NCI-H2227 treated with DMSO at 0.1 percent for 48 hours (cell line): ENCODE measurements around the gene RIN3.
A peak's percentile ranks its signal among the peaks of the same experiment; 100 is the strongest.

Experiments
- DNase-seq: peaks from one replicate; lab custom pipeline; 2025; lab: John Stamatoyannopoulos, UW

RIN3 gene

DNA sequence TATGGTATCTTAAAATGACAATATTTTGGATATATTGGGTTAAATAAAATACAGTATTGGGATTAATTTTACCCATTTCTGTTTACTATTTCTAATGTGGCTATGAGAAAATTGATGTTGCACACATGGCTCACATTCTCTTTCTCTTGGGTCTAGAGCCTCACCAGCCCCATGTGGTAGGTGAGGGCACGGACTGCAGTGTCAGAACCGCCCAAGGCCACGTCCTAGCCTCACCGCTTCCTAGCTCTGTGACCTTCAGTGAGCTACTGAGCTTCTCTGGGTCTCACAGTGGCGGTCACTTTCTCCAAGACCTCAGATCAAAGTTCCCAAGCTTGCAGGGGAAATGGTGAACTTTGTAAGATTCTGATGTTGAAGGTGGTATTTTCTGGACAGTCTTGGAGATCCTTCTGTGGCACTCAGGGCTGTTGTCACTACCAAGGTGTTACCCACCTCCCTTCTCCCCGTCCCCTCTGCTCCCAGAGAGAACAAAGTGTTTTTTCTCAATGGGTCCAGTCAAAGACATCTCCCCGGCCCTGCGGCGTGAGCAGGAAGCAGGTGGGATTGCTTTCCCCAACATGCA, 87.6 kb downstream of the RIN3 start:
- no peak for DNase-seq

DNA sequence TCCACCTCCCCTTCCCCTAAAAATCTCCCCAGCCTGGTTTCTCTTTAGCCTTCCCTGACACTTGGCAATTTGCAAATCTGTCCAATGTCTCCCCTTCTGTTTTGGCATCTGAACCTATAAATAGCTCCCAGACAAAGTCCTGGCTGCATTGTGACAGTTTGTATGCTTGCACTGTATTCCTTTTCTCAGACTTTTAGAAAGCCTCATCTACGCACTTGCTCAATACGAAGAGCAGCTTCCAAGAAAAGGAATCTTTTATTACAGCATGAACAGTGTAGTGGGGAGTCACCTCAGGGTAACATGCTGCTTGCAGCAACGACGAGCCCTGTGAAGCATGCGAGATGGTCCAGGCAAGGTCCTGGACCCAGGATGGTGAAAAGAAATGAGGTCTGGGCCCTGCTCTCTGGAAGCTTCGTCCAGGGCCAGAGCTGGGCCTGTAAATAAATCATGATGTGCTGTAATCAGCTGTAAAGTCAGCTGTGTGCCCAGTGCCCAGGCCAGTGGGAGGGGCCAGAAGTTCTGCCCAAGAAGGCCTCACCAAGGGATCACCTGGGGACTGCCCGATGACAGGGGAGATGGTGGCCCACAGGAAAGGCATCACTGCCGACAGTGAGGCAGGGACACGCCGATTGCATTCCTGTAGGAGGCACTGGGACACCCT, 88.3 kb downstream of the RIN3 start:
- DNase-seq: no peak

DNA sequence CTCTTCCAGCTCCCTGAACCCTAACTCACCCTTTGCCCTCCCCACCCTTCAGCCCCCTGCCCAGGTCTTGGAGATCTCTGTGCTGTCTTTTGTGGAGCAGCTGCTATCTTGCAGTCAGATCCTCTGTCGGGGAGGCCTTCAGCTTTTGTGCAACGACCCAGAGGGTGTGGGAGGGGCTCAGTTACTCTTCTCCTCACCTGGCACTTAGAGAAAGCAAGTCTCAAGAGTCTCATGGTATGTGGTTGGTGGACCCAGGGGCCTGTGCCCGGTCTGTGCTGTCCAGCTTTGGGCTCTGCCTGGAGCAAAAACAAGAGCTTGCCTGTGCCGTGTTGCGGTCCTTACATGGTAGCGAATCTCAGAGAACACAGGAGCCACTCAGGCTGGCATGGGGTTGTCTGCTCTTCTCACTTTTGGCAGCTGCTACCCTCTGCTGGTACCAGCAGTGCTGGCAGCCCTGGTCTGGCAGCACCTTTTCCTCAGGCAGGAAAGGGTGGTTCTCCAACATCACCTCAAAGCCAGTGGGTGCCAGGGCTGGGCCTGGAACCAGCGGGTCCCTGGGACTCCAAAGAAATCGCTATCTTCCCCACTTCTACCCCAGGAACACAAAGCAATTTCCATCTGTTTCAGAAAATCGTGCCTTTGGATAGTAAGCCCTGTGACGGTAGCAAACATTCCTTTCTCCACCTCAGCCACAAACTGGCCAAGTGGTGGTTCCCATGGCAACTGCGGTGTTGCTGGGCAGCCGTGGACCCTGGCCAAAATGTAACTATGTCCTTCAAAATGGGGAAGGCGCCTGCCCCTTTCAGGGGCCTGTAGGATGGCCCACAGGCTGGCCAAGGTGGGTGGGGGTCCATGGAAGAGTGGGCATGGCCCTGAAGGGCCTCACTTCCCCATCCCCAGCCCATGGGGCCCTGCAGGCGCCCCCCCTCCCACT, 90.0 kb downstream of the RIN3 start:
- DNase-seq: peak; percentile 7

DNA sequence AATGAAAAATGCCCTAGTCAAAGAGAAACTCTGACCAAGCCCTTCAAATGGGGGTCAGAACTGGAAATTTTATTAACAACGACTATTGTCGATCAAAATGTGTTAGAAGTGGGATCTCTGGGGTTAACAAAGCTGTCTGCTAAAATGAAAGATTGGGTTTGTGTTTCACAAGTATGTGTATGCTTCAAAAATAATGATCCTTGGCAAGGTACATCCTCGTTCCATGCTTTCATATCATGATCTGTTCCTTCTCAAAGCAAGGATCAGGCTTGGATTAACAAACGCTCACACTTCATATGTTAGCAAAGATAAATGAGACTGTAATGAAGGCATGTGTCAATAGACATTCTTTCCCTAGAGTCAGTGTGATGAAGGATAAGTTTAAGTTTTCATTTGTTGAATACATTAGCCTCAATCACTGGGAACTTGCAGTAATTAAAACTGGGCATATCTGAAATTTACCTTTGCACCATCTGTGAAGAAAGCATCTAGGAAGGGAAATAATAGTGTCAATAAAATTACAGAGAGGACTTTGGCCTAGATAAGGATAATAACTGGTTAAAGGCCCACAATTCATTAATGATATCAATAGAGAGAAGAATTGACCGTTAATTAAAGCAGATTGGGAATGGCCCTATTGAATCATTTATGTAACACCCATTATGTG, 91.8 kb downstream of the RIN3 start:
- no peak for DNase-seq

DNA sequence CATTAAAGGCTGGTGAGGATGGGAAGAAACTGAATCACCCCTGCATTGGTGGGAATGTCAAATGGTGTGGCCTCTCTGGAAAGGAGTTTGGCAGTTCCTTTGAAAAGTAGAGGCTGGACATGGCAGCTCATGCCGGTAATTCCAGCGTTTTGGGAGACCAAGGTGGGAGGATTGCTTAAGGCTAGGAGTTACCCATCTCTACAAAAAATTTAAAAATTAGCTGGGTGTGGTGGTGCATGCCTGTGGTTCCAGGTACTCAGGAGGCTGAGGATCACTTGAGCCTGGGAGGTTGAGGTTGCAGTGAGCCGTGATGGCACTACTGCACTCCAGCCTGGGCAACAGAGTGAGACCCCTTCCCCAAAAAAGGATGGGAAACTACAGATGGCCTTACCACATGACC, 93.7 kb downstream of the RIN3 start:
- DNase-seq: no peak

DNA sequence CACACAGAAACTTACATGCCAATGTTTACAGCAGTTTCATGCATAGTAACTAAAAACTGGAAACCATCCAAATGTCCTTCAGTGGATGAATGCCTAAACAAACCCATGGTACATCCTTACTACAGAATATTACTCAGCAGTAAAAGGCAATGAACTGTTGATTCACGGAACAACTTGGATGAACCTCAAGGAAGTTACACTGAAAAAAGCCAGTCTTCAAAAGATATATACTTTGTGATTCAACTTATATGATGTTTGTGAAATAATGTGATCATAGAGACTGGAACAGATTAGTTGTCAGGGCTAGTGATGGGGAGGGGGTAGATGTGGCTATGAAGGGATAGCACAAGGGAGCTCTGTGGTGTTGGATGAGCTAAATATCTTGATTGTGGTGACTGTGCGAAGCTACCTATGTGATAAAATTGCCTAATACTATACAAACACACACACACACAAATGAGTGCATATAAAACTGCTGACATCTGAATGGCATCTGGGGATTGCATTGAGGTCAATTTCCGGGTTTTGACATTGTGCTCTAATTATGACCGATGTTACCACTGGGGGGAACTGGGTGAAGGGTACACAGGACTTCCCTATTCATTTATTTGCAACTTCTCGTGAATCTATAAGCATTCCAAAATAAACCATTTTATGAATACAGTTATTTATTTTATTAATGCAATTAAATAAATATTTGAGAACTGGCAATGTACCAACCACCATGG, 94.3 kb downstream of the RIN3 start:
- no peak for DNase-seq

DNA sequence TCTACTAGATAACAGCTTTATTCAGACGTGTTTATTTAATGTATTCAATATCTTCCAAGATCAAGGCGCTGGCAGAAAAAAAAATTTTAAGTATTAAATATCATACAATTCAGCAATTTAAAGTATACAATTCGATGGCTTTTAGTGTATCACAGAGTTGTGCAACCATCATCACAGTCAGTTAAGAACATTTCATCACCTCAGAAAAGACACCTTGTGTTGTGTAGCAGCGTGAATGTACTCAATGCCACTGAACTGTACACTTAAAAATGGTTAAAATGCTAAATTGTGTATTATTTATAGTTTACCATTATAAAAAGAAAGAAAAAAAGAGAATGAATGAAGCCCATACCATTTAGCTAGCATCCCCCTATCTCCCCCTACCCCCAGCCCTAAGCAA, 96.4 kb downstream of the RIN3 start:
- no peak for DNase-seq

DNA sequence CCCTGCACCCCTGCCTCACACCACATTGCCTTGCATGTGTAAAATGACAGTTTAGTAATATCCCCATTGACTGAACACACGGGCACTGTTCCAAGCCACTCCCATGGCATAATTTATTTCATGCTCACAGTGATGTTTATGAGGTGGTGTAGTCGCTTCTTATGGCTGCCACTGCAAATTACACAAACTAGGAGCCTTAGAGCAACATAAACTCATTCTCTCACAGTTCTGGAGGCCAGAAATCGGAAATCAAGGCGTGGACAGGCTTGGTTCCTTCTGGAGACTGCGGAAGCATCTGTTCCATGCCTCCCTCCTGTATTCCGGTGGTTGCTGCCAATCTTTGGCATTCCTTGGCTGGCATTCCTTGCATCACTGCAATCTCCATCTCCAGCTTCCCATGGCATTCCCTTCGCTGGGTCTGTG, 97.3 kb downstream of the RIN3 start:
- no peak for DNase-seq

DNA sequence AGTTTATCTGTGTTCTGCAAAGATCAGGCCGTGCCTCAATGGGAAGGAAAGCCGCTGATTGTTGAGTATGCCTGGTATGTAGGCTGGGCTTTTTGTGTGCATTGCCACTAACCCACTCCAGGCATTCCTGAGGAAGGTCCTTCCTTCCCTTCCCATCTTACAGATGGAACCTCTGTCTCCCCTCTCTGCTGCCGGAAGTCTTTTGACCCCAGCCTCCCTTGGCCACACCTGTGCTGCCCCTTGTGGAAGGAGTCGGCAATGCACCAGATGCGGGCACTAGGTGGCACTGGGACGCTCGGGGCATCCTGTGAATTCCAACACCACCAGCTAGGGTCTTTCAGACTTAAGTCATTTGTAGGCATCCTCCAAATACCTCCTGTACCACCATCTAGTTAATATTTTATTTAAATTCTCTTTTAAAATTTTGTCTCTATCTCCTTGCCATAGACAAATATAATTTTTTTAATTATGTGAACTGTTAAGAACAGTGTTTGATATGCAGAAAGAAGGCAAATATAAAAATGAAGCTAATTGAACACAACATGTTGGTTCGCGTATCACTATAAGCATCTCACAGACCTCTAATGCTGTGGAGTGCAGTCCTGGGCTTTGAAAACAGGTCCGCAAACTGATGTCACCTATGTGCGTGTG, 99.6 kb downstream of the RIN3 start:
- DNase-seq: no peak

DNA sequence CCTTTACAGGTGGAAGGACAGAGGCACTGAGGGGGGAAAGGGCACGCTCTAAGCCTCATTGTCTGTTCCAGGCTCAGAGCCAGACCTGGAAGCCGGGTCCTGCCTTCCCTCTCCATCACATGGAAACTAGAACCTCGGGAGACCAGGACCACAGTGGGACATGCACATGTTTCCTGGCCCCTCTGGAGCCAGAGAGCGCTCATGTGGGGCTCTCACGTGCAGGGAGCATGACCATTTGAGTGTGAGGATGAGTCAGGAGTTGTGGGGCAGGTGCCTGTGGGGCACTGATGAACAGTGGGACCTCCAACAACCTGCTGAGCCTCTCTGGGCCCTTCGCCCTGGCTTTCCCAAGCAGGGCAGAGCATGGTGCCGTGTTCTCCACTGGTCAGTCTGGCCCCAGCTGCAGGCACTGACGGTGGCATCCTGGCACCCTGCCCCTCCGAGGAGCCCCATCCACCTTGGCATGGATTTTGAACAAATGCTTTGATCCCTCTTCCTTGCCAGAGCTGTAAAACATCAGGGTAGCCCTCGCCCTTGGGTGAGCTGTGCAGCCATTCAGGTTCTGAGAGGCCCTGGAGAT, 100.2 kb downstream of the RIN3 start:
- no peak for DNase-seq

DNA sequence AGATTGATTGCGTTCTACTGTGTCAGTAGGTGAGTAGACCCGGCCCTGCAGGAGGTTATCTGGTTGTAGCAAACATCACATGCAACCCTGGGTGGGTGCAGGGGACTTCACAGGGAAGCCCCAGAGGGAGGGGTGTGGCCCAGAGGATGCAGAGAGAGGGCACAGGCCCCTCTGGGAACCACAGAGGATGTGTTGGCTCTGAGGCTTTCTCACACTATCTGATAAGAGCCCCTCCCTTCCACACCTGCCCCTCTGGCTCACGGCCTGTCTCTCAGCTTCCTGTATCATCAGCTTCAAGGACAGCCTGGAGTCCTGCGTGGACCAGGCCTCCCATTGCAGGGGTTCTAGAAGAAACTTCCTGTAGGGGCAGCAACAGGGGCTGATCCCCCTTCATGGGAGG, 101.9 kb downstream of the RIN3 start:
- DNase-seq: no peak

DNA sequence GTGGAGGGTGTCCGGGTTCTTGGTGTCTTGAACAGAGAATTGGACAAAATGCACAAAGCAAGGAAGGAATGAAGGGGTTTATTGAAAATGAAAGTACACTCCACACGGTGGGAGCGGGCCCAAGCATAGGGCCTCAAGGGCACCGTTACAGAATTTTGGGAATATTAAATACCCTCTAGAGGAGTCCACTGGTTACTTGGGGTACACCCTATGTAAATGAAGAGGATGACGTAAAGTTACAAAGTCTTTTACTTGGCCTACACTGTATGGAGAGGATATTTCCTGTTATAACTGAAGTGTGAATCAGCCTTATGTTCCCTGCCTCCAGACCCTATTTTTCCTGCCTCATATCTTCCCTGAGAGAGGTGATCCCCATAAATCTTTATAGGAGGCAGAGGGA, 102.6 kb downstream of the RIN3 start:
- DNase-seq: no peak

DNA sequence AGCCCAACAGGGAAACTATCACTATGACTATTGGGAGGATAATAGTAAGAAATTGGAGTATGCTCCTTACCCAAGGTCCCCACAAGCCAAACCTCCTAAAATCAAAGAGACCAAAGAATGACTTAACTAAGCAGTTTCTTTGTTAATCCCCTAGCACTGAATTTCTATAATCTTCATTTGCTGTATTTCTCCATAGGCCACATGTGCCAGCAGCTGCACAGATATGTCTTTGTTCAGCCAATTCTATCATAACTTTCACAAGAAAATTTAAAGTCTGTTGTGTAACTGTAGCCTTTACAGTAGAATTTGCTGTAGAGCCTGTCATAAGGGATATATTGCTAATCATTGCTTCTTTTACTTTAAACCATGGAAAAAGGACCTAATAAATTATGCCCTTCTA, 104.0 kb downstream of the RIN3 start:
- DNase-seq: no peak

DNA sequence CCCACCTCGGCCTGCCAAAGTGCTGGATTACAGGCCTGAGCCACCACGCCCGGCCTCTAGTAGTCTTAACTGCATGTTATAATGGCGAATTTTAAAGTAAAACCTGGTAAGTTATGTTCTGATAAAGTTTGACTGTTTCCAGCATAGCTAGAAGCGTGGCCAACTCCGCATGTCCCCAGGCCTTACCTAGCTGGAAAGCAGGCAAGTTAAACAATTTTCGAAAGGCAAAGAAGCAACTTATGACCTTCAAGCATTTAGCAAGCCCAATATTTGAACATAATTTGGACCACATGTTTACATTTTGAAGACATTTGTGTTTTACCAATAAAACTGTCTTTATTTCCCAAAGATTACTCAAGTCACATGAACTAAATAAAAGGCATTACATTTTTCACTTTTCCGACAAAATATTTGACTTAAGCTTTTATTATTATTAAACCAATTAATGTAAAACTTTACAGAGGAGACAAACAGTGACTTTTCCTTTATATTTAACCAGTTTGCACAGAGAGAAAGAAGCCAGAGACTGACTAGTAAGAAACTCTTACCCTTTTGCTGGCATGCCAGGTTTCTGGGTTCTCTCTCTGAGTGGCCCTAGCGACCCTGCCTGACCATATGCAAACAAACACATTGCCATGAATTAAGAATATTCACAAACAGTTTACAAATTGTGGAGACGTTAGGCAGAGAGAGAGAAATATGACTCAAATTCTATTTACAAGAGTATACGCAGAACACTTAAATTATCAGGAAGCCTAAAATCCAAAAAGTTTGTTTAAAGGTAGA, 106.3 kb downstream of the RIN3 start:
- DNase-seq: no peak

DNA sequence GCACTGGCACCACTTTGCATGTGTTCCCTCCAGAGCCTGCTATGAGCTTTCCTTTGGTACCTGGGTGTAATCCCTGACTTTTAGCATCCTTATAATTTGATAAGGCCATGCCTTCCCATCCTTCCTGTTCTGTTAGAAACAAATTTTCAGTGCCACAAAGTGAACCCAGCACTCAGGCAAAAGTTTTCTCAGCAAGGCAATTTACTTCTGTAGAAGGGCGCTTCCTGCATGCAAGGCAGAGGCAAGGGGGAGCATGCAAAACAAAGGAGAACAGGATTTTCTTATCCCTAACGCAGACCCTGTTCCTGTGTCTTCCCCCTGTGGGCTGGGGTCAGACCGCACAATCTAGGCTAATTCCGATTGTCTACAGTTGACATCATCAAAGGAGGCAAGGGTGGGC, 108.7 kb downstream of the RIN3 start:
- no peak for DNase-seq

DNA sequence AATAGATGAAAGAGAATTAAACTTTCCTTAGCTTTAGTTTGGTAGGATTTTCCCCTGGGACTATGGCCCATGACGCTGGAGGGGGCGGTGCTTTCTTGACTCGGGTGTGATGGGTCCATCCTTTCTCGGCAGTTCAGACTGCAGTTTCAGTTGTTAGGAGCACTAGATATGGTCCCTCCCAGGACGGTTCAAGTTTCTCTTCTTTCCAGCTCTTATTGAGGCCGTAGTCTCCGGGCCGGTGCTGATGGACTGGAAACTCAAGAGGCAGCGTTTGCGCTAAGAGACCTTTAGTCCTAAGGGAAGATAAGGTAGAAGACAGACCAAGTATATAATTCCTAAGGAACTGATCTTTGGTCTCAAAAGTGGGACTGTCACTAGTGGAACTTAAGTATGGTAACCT, 111.2 kb downstream of the RIN3 start:
- no peak for DNase-seq

DNA sequence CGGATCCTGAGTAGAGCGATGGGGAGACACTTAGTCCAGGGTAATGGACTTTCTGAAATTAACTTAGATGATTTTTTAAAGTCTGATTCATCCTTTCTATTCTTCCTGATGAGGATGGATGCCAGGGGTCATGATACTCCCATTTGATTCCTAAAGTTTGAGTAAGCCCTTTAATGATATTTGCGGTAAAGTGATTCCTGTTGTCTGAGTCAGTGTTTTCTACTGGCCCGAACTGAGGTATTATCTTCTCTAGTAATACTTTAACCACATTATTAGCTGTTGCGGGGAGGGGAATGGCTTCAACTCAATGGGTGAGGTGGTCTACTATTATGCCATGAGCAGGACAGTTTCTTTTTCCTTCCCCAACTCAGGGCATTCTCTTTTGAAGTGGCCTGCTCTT, 111.6 kb downstream of the RIN3 start:
- no peak for DNase-seq

DNA sequence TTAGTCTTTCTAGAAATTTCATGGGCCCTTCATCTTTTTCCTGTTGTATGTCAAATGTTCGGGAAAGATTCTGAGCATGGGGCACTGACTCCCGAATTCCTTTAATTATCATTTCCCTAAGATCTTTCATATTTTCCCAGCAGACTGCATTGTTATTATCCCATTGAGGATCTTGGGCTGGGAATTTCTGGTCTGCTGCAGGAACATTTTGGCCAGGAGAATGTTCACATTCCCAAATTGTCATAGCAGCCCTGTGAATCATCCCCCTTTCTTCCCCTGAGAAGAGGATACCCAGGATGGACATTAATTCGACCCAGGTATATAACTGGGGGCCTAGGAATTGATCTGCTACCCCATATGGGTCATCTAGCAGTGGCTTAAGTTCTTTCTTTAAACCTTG, 112.5 kb downstream of the RIN3 start:
- DNase-seq: no peak

DNA sequence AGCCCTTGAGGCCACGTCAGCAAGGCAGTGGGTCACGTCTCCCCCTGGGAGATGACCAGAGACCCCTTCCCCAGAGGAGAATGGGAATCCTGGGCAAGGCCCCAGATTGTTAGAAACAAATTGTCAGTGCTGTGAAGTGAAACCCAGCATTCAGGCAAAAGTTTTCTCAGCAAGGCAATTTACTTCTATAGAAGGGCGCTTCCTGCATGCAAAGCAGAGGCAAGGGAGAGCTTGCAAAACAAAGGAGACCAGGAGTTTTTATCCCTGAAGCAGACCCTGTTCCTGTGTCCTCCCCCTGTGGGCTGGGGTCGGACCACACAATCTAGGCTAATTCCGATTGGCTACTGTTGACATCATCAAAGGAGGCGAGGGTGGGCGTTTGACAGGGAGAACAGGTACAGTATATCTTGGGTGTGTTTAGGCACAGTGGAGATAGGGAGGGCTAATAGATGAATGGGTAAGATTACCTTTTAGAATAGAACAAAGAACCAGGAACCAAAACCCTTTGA, 114.2 kb downstream of the RIN3 start:
- DNase-seq: no peak

DNA sequence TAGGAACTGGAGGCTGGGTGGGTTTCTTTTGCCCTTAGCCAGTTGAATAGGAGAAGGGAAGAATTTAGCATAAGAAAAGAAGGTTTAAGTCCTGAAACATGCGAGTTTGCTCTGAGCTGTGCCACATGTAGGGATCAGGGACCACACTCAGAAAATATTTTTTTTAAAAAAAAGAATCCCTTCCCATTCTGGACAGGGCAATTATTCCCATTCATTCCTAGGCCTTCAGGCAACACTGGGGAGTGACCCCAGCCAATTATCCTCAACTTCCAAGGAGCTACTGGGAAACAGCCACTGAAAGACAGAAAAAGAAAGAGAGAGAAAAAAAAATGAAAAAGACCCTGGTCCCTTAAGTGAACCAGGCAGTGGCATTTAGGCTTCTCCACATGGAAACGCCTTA, 115.1 kb downstream of the RIN3 start:
- no peak for DNase-seq
